ENCODE results near the gene STK32B. TPM values are rescaled to one million over a fixed set of nuclear protein-coding genes. Genes with fewer than 3 reads are reported as not detected.
"Not testable (repeated sequence)": the region's sequence is repeated elsewhere in the genome, so short reads cannot be mapped to it uniquely, and the experiment has no call there.

Gene STK32B
- total RNA-seq, 2 donors from 2014 or later, result not detected

GRCh38 chr4:5215321-5215720 is 164.0 kb downstream of the STK32B start:
- Mint-ChIP-seq H3K9me3 (peaks cover 2% of the 10 kb centered on the region), H3K27ac (no peak overlapping the region), H3K4me3 (no peak overlapping the region), H3K4me1 (no peaks in the 10 kb centered on the region), H3K27me3 (peaks cover 14% of the 10 kb centered on the region), H3K36me3 (ENCODE audit: low read depth) (no peaks in the 10 kb centered on the region)
- no peak for ATAC-seq (replicated peaks)

DNA sequence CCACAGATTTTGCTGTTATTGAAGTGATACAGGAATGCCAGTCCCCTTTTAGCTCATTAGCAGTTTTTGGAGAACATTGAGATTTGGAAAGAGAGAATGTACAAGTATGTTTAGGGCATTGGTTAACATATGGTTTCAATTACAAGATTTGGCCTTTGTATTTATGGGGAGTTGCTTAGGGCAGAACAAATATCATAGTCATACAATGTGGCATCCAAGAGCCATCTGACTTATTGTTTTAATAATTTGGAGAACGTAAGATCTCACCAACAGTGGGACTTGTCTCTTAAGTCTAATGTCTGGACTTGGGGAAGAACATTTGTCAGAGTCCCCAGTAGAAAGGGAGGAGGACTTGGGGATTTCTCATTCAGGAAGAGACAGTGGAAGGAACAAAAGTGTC is 166.1 kb downstream of the STK32B start:
- no peaks in the 10 kb centered on the region for H3K4me1 Mint-ChIP-seq
- no peaks in the 10 kb centered on the region for H3K36me3 Mint-ChIP-seq (ENCODE audit: low read depth)
- H3K27ac Mint-ChIP-seq, result no peak overlapping the region
- no peak for ATAC-seq (replicated peaks)
- H3K27me3 Mint-ChIP-seq, result peaks cover 13% of the 10 kb centered on the region
- no peak overlapping the region for H3K4me3 Mint-ChIP-seq
- H3K9me3 Mint-ChIP-seq, result peaks cover 15% of the 10 kb centered on the region

DNA sequence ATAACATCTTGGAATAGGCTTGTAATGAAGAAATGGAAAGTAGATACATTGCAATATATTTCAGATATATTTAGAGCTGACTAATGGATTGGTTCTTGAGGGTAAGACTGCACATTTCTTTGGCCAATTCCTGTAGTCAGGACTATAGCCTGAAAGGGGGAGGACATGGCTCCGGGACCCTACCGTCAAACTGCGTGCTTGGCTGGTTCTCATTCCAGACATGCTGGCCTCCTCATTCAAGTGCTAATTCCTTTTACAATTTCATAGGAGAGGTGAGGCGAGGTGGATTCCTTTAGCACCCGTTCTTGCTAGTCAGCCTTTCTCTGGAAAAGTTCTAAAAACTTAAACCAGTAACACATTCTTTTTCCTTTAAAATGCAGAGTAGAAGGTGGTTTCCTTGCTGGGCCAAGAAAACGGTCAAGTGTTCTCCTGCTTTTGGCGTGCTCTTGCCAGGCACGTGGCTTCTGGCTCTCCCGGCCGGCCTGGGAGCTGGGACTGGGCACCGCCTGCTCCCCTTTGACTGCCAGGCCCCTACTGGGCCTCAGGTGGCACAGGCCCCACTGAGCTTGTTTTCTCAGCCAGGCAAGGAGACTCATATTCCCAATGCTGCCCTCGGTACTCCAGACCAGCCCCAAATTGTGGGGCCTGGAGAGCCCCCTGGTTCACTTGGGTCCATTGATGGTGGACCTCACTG is 167.2 kb downstream of the STK32B start:
- Mint-ChIP-seq H3K4me1 (no peaks in the 10 kb centered on the region), H3K4me3 (no peak overlapping the region), H3K27me3 (peaks cover 13% of the 10 kb centered on the region), H3K36me3 (ENCODE audit: low read depth) (no peaks in the 10 kb centered on the region), H3K9me3 (peaks cover 16% of the 10 kb centered on the region), H3K27ac (no peak overlapping the region)
- no peak for ATAC-seq (replicated peaks)

GRCh38 chr4:5220028-5220427 is 168.7 kb downstream of the STK32B start:
- peaks cover 16% of the 10 kb centered on the region for H3K9me3 Mint-ChIP-seq
- no peak for ATAC-seq (replicated peaks)

GRCh38 chr4:5222047-5222446 is 170.8 kb downstream of the STK32B start:
- H3K36me3 Mint-ChIP-seq (ENCODE audit: low read depth), result no peaks in the 10 kb centered on the region
- H3K27me3 Mint-ChIP-seq, result no peaks in the 10 kb centered on the region
- no peaks in the 10 kb centered on the region for H3K4me1 Mint-ChIP-seq
- H3K4me3 Mint-ChIP-seq, result no peak overlapping the region
- ATAC-seq (replicated peaks), result no peak
- peaks cover 16% of the 10 kb centered on the region for H3K9me3 Mint-ChIP-seq
- H3K27ac Mint-ChIP-seq, result no peak overlapping the region

More at GRCh38 chr4:5220028-5220427, 168.7 kb downstream of the STK32B start:
- Mint-ChIP-seq H3K27me3 (peaks cover 6% of the 10 kb centered on the region), H3K4me3 (no peak overlapping the region), H3K36me3 (ENCODE audit: low read depth) (no peaks in the 10 kb centered on the region), H3K4me1 (no peaks in the 10 kb centered on the region), H3K27ac (no peak overlapping the region)

DNA sequence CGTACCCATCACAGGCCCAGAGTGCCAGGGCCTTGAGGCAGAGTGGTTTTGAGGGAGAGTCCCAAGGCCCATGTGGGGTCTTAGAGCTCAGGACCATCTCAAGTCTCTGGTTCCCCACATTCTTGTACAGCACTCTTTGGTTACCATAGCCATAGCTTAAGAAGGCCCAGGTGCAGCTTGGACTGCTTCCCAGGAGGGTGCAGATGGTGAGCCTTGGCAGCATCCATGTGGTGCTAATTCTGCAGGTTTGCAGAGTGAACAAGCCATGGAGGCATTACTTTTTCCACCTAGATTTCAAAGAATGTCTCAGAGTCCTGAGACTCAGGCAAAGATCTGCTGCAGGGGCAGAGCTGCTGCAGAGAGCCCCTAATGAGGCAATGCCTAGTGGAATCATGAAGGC is 171.7 kb downstream of the STK32B start:
- Mint-ChIP-seq H3K36me3 (ENCODE audit: low read depth) (no peaks in the 10 kb centered on the region), H3K4me3 (no peak overlapping the region), H3K27me3 (no peaks in the 10 kb centered on the region), H3K9me3 (peaks cover 16% of the 10 kb centered on the region), H3K27ac (no peak overlapping the region), H3K4me1 (no peaks in the 10 kb centered on the region)
- no peak for ATAC-seq (replicated peaks)

DNA sequence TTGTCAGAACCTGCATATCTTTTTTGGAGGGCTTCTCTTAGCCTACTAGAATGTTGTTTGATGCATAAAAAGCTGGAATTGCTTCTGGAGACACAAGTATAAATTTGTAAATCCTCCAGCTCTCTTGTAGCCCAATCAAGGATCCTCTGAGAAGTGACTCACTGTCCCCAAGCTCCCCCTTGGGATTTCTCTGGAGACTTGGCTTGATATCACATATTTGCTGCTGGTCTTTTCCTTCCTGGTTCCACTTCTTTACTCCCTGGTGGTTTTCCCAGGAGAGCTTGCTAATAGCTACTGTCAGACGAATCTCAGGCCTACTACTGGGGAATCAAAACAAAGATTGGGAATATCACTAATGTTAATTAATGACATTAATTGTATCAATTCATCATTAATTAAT is 173.1 kb downstream of the STK32B start:
- H3K9me3 Mint-ChIP-seq, result peaks cover 16% of the 10 kb centered on the region
- no peaks in the 10 kb centered on the region for H3K36me3 Mint-ChIP-seq (ENCODE audit: low read depth)
- H3K27me3 Mint-ChIP-seq, result no peaks in the 10 kb centered on the region
- ATAC-seq (replicated peaks), result no peak
- no peak overlapping the region for H3K27ac Mint-ChIP-seq
- H3K4me1 Mint-ChIP-seq, result no peaks in the 10 kb centered on the region
- no peak overlapping the region for H3K4me3 Mint-ChIP-seq

GRCh38 chr4:5232549-5232948 is 181.3 kb downstream of the STK32B start:
- ATAC-seq (replicated peaks), result no peak
- no peak overlapping the region for H3K4me3 Mint-ChIP-seq
- H3K9me3 Mint-ChIP-seq, result peaks cover 5% of the 10 kb centered on the region
- H3K4me1 Mint-ChIP-seq, result no peaks in the 10 kb centered on the region
- H3K27me3 Mint-ChIP-seq, result no peaks in the 10 kb centered on the region
- H3K27ac Mint-ChIP-seq, result no peak overlapping the region
- no peaks in the 10 kb centered on the region for H3K36me3 Mint-ChIP-seq (ENCODE audit: low read depth)

DNA sequence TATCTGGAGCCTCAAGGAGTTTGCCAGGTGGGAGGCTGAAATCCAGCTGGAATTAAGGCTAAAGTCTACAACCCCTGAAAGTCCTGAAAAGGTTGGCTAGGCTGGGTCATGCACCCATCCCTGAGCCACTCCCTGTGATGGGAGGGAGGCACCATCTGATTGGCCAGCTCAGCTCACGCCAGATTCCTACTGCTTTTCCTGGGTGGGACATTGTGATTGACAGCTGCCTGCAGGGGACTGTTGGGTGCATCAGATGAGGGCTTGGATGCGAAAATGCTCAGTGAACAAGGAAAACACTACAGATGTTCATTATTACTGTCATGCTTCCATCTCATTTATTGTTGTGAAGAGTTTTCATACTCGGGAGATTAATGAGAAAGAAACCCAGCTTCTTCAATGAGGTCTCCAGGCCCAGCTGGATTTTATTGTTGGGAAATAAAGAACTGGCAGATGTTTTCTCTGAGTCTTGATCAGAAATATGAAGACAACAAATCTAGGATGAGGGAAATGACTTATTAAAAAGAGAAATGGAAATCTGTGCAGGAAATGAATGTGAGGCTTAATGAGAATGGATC is 185.9 kb downstream of the STK32B start:
- H3K9me3 Mint-ChIP-seq, result peaks cover 5% of the 10 kb centered on the region
- no peaks in the 10 kb centered on the region for H3K4me1 Mint-ChIP-seq
- H3K4me3 Mint-ChIP-seq, result no peak overlapping the region
- no peak overlapping the region for H3K27ac Mint-ChIP-seq
- no peak for ATAC-seq (replicated peaks)
- H3K36me3 Mint-ChIP-seq (ENCODE audit: low read depth), result no peaks in the 10 kb centered on the region
- no peaks in the 10 kb centered on the region for H3K27me3 Mint-ChIP-seq

DNA sequence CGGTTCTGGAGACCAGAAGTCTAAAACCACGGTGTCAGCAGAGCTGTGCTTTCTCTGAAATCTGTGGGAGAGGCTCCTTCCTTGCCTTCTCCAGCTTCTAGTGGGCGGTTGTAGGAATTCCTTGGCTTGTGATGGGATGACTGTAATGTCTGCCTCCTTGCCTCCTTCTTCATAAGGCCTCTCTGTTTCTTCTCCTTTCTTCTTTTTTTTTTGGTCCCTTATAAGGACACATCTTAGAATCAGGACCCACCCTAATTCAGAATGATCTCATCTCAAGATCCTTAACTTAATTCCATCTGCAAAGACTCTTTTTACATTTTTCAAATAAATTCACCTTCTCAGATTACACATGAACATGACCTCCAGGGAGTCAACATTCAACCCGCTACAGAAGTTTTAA is 186.9 kb downstream of the STK32B start:
- no peaks in the 10 kb centered on the region for H3K4me1 Mint-ChIP-seq
- no peaks in the 10 kb centered on the region for H3K27me3 Mint-ChIP-seq
- no peaks in the 10 kb centered on the region for H3K36me3 Mint-ChIP-seq (ENCODE audit: low read depth)
- no peak overlapping the region for H3K4me3 Mint-ChIP-seq
- peaks cover 4% of the 10 kb centered on the region for H3K9me3 Mint-ChIP-seq
- H3K27ac Mint-ChIP-seq, result no peak overlapping the region
- ATAC-seq (replicated peaks), result no peak

DNA sequence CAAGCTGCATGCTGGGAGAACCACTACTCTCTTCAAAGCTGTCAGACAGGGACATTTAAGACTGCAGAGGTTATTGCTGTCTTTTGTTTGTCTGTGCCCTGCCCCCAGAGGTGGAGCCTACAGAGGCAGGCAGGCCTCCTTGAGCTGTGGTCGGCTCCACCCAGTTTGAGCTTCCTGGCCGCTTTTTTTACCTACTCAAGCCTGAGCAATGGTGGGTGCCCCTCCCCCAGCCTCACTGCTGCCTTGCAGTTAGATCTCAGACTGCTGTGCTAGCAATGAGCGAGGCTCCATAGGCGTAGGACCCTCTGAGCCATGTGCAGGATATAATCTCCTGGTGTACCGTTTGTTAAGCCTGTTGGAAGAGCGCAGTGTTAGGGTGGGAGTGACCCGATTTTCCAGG is 195.8 kb downstream of the STK32B start:
- ATAC-seq (replicated peaks); H3K27ac Mint-ChIP-seq; H3K36me3 Mint-ChIP-seq (ENCODE audit: low read depth); H3K4me1 Mint-ChIP-seq; H3K4me3 Mint-ChIP-seq; H3K9me3 Mint-ChIP-seq: not testable (repeated sequence)
- H3K27me3 Mint-ChIP-seq, result peaks cover 11% of the 10 kb centered on the region

DNA sequence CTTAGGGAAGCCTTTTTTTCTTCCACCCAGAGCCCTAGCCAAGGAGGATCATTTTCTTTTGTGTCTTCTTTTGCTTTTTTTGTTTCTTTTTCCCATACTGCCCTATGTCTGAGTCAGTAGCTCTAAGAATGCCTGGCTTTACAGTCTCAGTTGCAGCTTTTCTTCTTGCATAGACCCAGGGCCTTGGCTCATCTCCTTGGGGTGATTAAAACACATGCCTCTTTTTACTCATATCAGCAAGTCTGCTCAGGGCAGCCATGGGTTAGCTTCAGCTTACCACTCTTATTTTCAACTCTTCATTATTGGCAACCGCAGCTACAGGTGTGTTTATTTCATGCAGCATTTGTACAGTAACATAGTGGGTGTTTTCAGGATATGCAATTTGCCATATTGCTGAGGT is 196.5 kb downstream of the STK32B start:
- Mint-ChIP-seq H3K4me1 (no peaks in the 10 kb centered on the region), H3K27ac (no peak overlapping the region), H3K9me3 (peaks cover 7% of the 10 kb centered on the region), H3K36me3 (ENCODE audit: low read depth) (no peaks in the 10 kb centered on the region), H3K27me3 (peaks cover 15% of the 10 kb centered on the region), H3K4me3 (no peak overlapping the region)
- no peak for ATAC-seq (replicated peaks)

DNA sequence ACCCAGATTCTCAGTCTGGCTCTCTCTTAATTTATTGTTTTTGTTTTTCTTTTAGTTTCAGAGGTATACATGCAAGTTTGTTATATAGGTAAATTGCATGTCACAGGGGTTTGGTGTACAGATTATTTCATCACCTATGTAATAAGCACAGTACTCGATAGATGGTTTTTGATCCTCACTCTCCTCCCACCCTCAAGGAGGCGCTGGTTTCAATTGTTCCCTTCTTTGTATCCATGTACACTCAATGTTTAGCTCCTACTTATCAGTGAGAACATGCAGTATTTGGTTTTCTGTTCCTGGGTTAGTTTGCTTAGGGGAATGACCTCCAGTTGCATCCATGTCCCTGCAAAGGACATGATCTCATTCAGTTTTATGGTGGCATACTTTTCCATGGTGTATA is 198.4 kb downstream of the STK32B start:
- ATAC-seq (replicated peaks), result no peak
- Mint-ChIP-seq H3K36me3 (ENCODE audit: low read depth) (no peaks in the 10 kb centered on the region), H3K27ac (no peak overlapping the region), H3K9me3 (peaks cover 7% of the 10 kb centered on the region), H3K4me3 (no peak overlapping the region), H3K27me3 (peaks cover 18% of the 10 kb centered on the region), H3K4me1 (no peaks in the 10 kb centered on the region)

- not testable (repeated sequence) for H3K4me3 Mint-ChIP-seq; H3K36me3 Mint-ChIP-seq (ENCODE audit: low read depth); H3K27ac Mint-ChIP-seq; H3K9me3 Mint-ChIP-seq; ATAC-seq (replicated peaks); H3K4me1 Mint-ChIP-seq
- H3K27me3 Mint-ChIP-seq, result peaks cover 18% of the 10 kb centered on the region
Measured at GRCh38 chr4:5250536-5250935, 199.3 kb downstream of the STK32B start.

- Mint-ChIP-seq H3K4me3 (no peak overlapping the region), H3K27me3 (peaks cover 7% of the 10 kb centered on the region), H3K36me3 (ENCODE audit: low read depth) (no peaks in the 10 kb centered on the region), H3K27ac (no peak overlapping the region), H3K4me1 (no peaks in the 10 kb centered on the region), H3K9me3 (peaks cover 4% of the 10 kb centered on the region)
- ATAC-seq (replicated peaks), result no peak
Measured at GRCh38 chr4:5256421-5256820, 205.1 kb downstream of the STK32B start.

Data from activated T-helper 17 cell treated with anti-CD3 and anti-CD28 coated beads, Interleukin-2, amount 50 U/mL, for 72 hours (primary cell).